ENCODE results near the gene CD74. TPM values are rescaled to one million over a fixed set of nuclear protein-coding genes. Genes with fewer than 3 reads are reported as not detected.

CD74 gene
- total and polyA plus RNA-seq, 2 of the 13 experiments (the other 11 are each of a cell fraction or from before 2014, with no cell fraction given): 34.1 to 84.4 TPM

- TF ChIP-seq THRA (CRISPR knock-in tag; IDR thresholded peaks at IDR 0.05; ENCODE audit: borderline replicate concordance) (peak; percentile 47; the same call in 1 of the 2 replicates), SPEN (CRISPR knock-in tag; IDR thresholded peaks at IDR 0.05; ENCODE audit: low read depth) (peak; percentile 100), ZC3H4 (CRISPR knock-in tag; IDR thresholded peaks at IDR 0.05; ENCODE audit: borderline replicate concordance) (no peak; the same call in 1 of the 2 replicates), ZNF709 (CRISPR knock-in tag; IDR thresholded peaks at IDR 0.05) (peak; percentile 45), ZNF33B (CRISPR knock-in tag; IDR thresholded peaks at IDR 0.05) (peak; percentile 94; the same call in 1 of the 2 replicates), NFE2L1 (CRISPR knock-in tag; IDR thresholded peaks at IDR 0.05; ENCODE audit: borderline replicate concordance) (no peak), ZNF260 (CRISPR knock-in tag; IDR thresholded peaks at IDR 0.05; ENCODE audit: borderline replicate concordance, low read depth) (no peak), ZNF354B (CRISPR knock-in tag; IDR thresholded peaks at IDR 0.05) (no peak), MBD4 (IDR thresholded peaks at IDR 0.05; ENCODE audit: borderline replicate concordance, low read length) (no peak), JUN (CRISPR knock-in tag; IDR thresholded peaks at IDR 0.05) (peak; percentile 52; the same call in 1 of the 2 replicates), TMF1 (CRISPR knock-in tag; IDR thresholded peaks at IDR 0.05; ENCODE audit: low read depth) (peak; percentile 65; the same call in 1 of the 2 replicates), PCBP1 (IDR thresholded peaks at IDR 0.05; ENCODE audit: borderline replicate concordance, low read depth, low read length) (0 out of 2 replicates have a peak, but pooled peaks have one; percentile 92), ZNF639 (CRISPR knock-in tag; conservative IDR thresholded peaks at IDR 0.05) (no peak), ZNF468 (CRISPR knock-in tag; IDR thresholded peaks at IDR 0.05) (0 out of 2 replicates have a peak, but pooled peaks have one; percentile 25), FIP1L1 (IDR thresholded peaks at IDR 0.05; ENCODE audit: borderline replicate concordance, insufficient read depth, low read depth, low read length) (no peak), RERE (CRISPR knock-in tag; IDR thresholded peaks at IDR 0.05; ENCODE audit: low read depth) (no peak)
- TF ChIP-seq, protein P1, sequence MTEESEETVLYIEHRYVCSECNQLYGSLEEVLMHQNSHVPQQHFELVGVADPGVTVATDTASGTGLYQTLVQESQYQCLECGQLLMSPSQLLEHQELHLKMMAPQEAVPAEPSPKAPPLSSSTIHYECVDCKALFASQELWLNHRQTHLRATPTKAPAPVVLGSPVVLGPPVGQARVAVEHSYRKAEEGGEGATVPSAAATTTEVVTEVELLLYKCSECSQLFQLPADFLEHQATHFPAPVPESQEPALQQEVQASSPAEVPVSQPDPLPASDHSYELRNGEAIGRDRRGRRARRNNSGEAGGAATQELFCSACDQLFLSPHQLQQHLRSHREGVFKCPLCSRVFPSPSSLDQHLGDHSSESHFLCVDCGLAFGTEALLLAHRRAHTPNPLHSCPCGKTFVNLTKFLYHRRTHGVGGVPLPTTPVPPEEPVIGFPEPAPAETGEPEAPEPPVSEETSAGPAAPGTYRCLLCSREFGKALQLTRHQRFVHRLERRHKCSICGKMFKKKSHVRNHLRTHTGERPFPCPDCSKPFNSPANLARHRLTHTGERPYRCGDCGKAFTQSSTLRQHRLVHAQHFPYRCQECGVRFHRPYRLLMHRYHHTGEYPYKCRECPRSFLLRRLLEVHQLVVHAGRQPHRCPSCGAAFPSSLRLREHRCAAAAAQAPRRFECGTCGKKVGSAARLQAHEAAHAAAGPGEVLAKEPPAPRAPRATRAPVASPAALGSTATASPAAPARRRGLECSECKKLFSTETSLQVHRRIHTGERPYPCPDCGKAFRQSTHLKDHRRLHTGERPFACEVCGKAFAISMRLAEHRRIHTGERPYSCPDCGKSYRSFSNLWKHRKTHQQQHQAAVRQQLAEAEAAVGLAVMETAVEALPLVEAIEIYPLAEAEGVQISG (CRISPR knock-in tag; IDR thresholded peaks at IDR 0.05): peak; percentile 99
Measured at GRCh38 chr5:150449517-150450339, 37.0 kb upstream of the CD74 start, which contains the start of gene RPS14 (continued).

All from HepG2 (cell line).